GM12873 (cell line): ENCODE data around the gene AGRP.

ENCODE experiments used
- CTCF ChIP-seq: IDR thresholded peaks from 2 replicates; pipeline ENCODE4 v1.5.1; 2012; ENCODE audit warnings: low read depth, mild to moderate bottlenecking, moderate library complexity, low read length, control low read depth; ENCODE audit not compliant: insufficient read depth; ENCODE audit errors: missing control alignments

Gene AGRP

GRCh38 chr16:67449739-67450138, 33.6 kb downstream of the AGRP start:
- no peak for TF ChIP-seq CTCF

- TF ChIP-seq CTCF, result no peak
Observed at GRCh38 chr16:67449336-67449735, 34.0 kb downstream of the AGRP start.

- TF ChIP-seq CTCF, result no peak
Observed at GRCh38 chr16:67448580-67448979, 34.8 kb downstream of the AGRP start.

- peak; percentile 78 for TF ChIP-seq CTCF
Observed at GRCh38 chr16:67447508-67448076, 35.8 kb downstream of the AGRP start.

- no peak for TF ChIP-seq CTCF
Observed at GRCh38 chr16:67446968-67447507, 36.3 kb downstream of the AGRP start.

- no peak for TF ChIP-seq CTCF
Observed at GRCh38 chr16:67445913-67446907, 37.1 kb downstream of the AGRP start.

- no peak for TF ChIP-seq CTCF
Observed at GRCh38 chr16:67445441-67445912, 37.9 kb downstream of the AGRP start.
